Hepatic stellate cell (primary cell): ENCODE data around the gene HECW1.
"Not testable (repeated sequence)": the region's sequence is repeated elsewhere in the genome, so short reads cannot be mapped to it uniquely, and the experiment has no call there.

Experiments
- DNase-seq: peaks from one replicate; pipeline ENCODE4 v3.0.0; 2011; ENCODE audit warnings: low spot score

The HECW1 gene

DNA sequence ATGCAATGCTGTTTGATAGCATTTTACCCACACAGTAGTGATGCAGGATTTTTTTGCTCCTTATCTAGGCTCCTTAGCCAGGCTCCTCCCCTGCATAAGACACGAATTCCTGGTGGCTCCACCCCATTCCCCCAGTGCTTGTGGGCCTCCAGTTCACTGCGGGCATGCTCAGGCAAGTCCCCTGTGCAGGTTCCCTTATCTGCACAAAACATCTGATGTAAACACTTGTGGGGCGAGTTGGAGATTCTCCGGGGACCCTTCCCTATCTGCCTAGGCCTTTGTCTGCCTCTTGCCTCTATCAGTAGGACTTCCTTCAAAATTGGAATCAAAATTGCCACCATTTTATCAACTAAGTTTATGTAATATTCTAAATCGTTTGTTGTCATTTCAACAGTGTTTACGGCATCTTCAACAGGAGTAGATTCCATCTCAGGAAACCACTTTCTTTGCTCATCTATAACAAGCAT lies 465.1 kb downstream of the HECW1 start:
- no peak for DNase-seq

DNA sequence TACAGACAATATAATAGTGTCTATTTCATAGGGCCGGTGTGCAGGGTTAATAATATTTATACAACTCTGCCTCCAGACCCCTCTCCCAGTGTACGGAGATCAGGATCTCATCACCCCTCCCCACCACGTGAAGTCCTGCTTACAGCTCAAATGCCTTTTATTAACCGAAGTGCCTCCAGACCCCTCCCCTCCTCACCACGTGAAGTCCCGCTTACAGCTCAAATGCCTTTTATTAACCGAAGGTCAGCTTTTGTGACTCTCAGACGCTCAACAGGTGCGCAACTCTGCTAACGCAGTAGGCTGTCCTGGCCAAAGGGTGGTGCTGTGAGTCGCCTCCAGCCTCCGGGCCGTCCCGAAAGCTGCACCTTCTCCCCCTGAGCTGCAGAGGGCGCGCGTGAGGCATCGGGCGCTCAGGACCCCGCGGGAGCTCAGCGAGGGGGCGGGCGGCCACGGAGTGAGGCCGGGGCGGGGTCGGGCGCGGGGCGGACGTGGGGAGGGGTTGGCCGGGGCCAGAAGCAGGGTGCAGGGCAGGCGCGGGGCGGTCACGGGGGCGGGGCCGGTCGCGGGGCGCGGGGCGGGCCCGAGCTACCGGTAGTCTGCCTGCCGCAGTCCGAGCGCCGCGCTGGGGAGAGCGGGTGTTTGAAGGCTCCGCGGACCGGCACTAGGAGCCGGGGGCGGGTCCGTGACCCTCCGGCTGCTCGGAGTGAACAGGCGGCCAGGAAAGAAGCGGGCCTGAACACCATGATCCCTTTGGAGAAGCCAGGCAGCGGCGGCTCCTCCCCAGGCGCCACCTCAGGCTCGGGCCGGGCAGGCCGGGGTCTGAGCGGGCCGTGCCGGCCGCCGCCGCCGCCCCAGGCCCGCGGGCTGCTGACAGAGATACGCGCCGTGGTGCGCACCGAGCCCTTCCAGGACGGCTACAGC lies 470.3 kb downstream of the HECW1 start, which contains the start of gene STK17A:
TSS of gene STK17A (plus strand) at position 606 of the 921 bp plus-strand sequence. CDS start at position 742, 136 bp downstream.
- peak; percentile 84 for DNase-seq

DNA sequence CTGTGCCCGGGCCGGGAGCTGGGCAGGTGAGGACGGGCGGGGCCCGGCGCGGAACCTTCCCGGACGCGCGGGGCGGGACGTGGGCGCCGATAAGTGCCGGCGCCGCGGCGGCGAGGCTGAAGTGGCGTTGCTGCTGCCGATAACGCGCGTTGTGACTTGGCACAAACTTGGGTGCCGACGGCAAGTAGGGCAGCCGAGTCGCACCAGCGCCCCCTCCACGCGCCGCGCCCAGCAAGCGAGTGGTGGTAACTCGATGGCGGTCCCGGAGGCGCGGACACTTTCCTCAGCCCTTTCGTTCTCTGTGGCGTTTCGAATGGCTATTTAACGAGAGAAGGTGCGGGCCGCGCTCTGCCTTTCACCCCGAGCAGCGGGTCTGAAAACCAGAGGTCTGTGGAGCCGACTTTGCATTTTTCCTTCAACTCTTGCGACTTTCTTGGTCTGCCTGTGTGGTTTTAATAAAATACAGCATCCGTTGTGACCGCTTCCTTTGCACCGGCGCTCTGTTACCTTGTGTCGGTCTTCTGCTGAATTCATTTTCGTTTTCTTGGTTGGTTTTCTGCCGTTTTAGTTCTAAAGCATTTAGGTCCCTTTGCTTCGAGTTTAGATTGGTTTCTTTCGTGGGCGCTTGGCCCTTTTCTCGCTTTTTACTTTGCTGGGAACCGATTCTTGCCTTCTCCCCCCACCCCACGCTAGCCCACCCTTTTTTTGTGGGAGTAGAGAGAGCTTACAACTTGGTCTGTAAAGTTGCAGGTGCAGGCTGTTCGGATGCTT lies 471.2 kb downstream of the HECW1 start:
- DNase-seq = peak; percentile 25

DNA sequence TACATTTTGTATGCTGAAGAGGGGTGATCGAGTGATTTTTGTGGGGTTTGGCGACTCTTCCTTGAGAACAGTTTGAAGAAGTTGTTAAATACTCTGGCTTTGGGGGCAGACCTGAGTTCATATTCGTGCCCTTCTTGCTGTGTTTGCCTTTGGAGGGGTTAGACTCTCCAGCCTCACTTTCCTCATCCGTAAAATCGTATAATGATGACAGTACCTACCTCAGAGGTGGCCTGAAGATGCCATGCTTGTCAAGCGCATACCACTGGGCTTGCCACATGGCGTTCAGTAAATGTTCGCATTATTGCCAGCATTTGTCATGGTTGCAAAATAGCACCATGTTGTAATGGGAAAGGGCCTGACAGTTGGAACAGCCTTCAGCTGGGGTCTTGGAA lies 471.7 kb downstream of the HECW1 start:
- DNase-seq = no peak

DNA sequence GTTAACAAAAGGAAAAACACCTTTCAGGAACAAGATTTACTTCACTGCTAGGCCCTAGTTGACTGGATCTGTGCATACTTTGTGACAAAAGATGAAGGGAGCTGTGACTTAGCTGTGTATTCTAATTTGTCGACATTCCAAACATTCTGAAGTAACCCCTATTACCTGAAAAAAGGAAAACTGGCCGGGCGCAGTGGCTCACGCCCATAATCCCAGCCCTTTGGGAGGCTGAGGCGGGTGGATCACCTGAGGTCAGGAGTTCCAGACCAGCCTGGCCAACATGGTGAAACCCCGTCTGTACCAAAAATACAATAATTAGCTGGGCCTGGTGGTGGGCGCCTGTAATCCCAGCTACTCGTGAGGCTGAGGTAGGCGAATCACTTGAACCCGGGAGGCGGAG lies 472.3 kb downstream of the HECW1 start:
- not testable (repeated sequence) for DNase-seq

DNA sequence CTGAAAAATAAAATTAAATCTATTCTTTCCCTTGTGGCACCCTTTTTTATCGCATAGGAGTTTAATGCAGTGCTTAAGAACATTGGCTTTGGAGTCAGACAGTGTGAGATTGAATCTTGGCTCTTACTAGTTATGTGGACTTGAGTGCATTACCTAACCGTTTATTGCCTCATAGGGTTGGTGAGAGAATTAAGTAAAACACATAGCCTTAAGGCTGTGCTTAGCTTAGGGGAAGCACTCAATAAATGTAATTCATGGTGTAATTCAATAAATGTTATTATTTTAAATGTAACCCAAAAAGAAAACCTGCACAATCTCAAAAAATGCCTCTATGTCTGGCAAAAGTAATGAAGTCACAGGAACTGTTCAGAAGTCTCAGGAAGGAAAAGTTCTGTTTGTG lies 473.1 kb downstream of the HECW1 start:
- no peak for DNase-seq

DNA sequence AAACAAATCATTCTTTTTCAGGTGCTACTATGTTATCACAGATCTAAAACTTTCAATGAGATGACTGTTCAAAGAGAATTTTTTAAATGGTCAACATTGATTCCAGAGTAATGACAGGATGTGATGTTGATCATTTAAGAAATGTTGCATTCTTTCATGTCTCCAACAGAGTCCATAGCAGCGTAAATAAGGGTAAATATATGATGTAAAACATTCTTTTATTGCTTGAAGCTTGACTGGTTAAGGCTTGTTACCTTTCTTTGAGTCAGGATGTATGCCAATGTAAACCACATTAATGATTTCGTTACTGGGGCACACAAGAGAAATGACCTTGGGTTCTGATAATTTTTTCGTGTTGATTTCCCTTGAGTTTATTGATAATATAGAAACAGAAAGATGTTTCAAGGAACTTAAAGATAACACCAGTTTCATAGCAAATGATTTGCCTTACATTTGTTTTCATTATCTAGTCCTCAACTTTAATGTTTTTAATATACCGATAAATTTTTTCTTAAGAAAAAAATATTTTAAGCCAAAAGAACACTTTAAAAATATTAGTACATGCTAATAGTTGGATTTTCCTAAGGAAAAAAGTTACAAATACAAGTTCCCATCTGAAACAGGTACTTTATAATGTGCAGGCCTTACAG lies 473.9 kb downstream of the HECW1 start:
- DNase-seq = no peak

DNA sequence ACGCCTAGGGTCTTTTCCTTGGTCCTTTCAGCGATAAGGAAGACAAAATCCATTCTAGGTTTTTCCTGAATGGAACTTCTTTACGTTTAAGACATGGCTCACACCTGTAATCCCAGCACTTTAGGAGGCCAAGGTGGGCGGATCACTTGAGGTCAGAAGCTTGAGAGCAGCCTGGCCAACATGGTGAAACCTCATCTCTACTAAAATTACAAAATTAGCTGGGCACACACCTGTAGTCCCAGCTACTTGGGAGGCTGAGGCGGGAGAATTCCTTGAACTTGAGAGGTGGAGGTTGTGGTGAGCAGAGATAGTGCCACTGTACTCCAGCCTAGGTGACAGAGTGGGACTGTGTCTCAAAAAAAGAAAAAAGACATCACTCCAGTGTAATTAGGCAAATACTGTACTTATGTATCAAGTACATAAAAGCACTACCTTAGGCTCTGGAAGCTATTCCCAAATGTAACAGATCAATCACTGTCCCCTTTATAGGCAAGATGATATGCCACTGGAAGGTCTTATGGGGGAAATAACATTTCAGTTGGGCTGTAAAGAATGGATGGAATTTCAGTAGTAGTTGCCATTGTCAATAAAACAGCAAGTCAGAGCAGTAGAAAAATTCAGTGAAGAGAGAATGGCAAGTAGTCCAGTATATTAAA lies 476.2 kb downstream of the HECW1 start:
- no peak for DNase-seq

DNA sequence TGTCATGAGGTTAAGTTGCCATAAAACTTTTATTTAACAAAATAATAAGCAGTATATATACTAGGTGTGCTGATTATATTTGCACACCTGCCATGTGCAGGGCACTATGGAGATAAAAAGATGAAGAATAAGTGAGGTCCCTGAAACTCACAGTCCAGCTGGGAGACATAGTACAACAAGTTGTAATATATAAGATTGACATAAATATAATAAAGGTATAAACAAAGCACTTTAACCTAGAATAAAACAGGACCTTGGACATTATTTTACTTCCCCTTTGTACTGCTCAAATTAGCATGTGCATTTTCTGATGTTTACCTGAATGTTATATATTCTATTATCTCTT lies 476.7 kb downstream of the HECW1 start:
- no peak for DNase-seq

DNA sequence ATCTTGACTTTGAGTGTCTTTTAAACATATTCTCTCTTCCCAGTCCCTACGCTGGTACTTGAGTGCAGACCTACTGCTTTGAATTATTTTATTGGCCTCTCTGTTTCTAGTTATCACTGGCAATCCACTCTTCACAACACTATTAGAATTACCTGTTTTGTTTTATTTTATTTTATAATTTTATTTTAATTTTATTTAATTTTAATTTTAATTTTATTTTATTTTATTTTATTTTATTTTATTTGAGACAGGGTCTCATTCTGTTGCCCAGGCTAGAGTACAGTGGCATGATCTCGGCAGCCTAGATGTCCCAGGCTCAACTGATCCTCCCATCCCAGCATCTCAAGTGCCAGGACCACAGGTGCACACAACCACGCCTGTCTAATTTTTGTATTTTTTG lies 477.3 kb downstream of the HECW1 start:
- DNase-seq = no peak

DNA sequence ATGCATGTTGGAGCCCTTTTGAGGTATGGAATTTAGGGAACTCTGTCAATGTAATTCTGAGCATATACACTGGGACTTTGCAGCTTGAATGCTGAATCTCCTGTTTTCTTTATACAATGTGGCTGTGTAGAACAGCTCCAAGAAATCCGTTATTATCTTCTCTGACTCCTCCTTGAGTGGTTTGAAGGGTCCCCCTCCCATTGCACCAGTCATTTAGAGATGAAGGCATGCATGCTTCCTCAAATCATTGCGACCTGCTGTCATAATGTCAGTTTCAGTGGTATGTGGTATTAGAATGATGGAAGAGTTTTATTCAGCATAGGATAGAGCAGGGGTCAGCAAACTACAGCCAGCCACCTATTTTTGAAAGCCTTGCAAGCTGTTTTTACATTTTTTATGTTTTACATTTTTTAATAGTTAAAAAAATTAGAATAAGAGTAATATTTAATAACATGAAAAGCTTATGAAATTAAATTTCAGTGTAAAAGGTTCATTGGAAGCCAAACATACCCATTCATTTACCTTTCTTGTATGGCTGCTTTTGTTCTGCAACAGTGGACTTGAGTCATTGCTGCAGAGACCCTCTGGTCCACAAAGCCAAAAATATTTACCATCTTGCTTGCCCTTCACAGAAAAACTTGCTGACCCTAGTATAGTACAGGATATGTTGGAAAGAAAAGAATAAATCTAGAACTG lies 478.6 kb downstream of the HECW1 start:
- DNase-seq = no peak

DNA sequence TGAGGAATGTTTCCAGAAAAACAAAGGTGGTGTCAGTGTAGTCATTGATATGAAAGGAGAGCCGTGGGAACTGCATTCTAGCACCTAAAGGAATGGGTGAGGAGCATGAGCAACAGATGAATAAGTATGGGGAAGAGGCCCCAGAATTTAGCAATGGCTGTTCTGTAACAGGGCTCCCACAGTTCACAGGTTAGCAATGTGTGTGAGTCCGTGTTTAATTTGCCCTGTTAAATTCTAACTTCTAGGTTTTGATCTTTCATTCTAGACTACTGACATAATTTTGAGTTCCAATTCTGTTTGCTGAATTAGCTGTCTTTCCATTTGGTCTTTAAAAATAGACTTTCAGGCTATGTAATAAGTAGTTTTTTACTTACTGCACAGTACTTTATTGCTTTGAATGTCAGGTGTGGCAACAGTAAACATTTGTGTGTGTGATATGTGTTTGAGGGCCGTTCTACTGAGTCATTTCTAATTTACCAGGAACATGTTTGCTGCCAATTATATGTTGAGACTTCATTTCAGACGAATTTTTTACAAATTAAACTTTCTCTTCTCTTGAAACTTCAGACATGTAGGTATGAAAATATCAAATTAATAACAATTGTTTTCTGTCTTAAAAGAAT lies 479.2 kb downstream of the HECW1 start:
- DNase-seq = no peak

DNA sequence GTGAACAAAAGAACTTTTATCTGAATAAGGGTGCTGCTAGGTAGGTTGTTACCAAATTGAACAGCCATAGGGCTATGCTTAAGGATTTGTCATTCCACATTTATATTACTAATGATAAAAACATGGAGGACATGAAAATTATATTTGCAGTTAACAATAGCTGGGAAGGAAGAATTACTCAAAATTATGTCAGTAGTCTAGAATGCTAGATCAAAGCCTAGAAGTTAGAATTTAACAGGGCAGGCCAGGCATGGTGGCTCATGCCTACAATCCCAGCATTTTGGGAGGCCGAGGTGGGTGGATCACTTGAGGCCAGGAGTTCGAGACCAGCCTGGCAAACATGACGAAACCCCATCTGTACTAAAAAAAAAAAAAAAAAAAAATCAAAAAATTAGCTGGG lies 479.9 kb downstream of the HECW1 start:
- DNase-seq = no peak

DNA sequence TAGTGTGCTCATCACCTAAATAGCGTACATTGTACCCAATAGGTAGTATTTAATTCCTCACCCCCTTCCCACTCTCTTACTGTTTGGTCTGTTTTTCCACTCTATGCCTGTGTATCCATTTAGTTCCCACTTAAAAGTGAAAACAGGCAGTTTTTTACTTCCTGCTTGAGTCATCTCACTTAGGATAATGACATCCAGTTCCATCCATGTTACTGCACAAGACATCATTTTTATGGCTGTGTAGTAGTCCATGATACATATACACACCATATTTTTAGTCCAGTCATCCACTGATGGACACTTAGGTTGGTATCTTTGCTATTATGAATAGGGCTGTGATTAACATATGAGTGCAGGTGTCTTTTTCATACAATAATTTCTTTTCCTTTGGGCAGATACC lies 480.6 kb downstream of the HECW1 start:
- no peak for DNase-seq

DNA sequence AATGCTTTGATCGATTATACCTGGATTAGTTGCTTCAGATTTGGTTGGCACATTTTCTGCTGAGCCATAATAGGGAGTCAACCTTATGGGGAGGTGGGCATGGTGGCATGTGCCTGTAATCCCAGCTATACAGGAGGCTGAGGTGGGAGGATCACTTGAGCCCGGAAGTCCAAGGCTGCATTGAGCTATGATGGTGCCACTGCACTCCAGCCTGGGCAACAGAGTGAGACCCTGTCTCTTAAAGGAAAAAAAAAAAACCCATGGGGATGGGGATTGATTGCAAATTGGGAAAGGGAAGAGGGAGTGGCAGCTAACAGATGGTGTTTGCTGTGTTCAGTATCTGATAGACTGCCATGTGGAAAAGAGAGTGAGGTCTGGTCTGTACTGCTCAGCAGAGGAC lies 481.6 kb downstream of the HECW1 start:
- DNase-seq = no peak

DNA sequence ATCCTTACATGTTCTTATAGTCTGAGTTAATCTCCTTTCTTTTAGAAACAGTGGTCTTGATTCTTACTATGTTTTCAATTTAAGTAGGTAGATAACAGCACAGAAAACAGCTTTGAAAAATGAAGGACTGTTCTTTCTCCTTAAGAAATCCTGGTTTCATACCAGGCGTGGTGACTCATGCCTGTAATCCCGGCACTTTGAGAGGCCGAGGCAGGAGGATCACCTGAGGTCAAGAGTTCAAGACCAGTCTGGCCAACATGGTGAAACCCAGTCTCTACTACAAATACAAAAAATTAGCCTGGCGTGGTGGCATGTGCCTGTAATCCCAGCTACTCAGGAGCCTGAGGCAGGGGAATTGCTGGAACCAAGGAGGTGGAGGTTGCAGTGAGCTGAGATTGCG lies 484.0 kb downstream of the HECW1 start:
- DNase-seq = not testable (repeated sequence)

DNA sequence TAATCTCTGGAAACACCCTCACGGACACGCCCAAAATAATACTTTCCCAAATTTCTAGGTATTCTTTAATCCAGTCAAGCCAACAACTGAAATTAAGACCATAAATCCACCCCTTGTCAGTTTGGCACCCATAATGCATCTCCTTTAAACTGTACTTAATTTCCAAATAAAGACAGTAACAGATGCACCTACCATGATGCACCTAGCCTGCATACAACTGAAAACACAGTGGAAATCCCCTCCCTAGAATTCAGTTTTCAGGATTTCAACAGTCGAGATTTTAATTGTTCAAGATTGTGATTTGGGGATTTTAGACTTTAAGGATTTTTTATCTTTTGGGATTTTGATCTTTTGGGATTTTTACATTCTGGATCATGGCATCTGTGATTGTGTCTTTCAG lies 487.6 kb downstream of the HECW1 start:
- no peak for DNase-seq

DNA sequence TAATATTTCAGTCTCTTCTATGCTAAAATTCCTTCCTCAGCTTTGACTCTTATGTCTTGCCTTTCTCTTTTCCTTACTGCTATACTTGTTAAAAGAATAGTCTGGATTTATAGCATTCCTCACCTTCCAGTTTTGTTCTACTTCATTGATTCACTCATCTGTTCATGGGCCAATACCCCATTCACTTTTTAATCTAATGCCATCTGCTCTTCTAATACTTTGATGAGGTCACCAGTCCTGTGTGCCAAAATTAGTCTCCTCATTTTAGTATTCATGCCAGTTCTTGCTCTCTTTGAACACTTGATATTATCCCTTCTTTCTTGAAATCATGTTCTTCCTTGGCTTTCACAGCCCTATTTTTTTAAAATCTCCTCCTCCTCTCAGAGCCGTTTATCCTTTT lies 489.8 kb downstream of the HECW1 start:
- DNase-seq = no peak

DNA sequence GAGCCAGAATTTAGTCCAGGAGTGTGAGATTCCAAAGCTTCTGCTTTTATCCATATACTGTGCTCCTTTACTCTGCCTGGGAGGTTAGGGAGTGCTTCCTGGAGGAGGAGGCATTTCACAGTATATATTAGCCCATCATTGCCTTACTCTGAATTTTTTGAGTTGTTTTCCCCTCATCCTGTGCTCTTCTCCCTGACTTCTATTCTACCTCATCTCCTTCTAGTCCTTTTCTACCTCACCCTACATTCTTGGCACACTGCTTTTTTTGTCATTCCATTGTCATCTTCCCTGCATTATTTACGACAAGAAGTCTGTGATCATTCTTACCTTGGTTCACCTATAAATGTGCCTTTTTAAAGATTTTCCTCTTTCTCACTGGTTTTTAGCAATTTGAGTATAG lies 491.8 kb downstream of the HECW1 start:
- DNase-seq = no peak

DNA sequence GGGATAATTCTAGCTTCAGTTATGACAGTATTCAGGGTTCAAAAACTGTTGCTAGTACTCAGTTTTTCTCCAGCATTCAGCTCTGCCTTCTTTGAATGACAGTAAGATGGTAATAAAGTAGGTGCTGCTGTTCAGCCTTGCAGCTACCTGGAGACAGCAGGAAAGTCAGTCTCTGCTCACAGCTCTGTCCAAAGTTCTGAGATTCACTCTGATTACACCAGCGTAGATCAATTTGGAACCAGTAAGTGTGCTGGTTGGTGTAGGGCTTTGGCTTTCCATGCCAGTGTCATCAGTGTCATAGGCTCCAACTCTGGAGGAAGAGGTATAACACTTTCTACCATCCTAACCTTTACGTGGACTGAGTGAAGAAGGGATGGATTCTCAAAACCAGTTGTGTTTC lies 496.6 kb downstream of the HECW1 start:
- DNase-seq = no peak

DNA sequence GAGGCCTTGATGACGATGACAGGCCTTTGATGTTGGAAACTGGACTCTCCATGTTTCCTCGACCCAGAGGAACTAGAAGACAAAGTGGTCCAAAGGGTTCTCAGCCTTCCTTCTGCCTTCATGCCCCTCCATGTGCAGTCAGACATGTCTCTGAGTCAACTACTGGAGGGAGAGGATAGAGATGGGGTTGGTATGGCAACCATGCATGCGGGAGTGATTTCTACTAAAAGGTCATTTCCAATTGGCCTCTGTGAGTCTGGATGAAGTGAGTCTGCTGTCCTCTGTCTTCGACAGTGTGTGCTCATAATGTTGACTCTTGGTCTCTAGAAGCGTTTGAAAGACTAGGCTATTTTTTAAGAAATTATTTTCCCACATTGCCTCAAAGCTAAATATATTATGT lies 499.7 kb downstream of the HECW1 start:
- peak; percentile 27 for DNase-seq
